HepG2 (cell line): ENCODE data around the gene MAP3K4. TPM values are rescaled to one million over a fixed set of nuclear protein-coding genes. Genes with fewer than 3 reads are reported as not detected.

Source experiments
- ATAC-seq: fragments of 200-7000 bp; cut with Tn5 transposase; 3 replicates; pipeline ENCODE4 v1.9.1; 2020; ENCODE audit warnings: mild to moderate bottlenecking, moderate library complexity
- BruUV-seq: library from RNA; stranded (reverse); fragments of 400-500 nt; replicated peaks from 2 replicates; lab custom pipeline; 2021; lab: Mats Ljungman, UMichigan
- CTCF ChIA-PET: fragments of 300-600 bp; formaldehyde crosslinking; extraction: SDS; loops from one replicate; lab custom pipeline; 2021; ENCODE audit warnings: low total read pairs, inconsistent platforms, low intra/inter-chr PET ratio; lab: Yijun Ruan, JAX
- POLR2A ChIA-PET: fragments of 350-600 bp; sonication (Branson Sonifier 250); formaldehyde crosslinking; loops from one replicate; lab custom pipeline; 2020; ENCODE audit warnings: antibody characterized with exemption, inconsistent platforms; lab: Yijun Ruan, JAX
- DNase-seq: peaks from one replicate; pipeline ENCODE4 v3.0.0-alpha.2; 2015; ENCODE audit warnings: low spot score
- FAIRE-seq: peaks from 3 replicates; lab custom pipeline; 2011; peaks lifted over from hg19 to GRCh38; lab: Jason Lieb, UNC
- H2AFZ ChIP-seq: one replicate; pipeline ENCODE4 v1.6.1; 2011; ENCODE audit warnings: low read length, inconsistent platforms
- H3K27ac ChIP-seq: fragments of 300-600 bp; 3 replicates; pipeline ENCODE4 v1.8.0; 2011; ENCODE audit warnings: mixed run types, mild to moderate bottlenecking, mixed read lengths, low read length, inconsistent platforms; ENCODE audit not compliant: insufficient read depth; ENCODE audit errors: extremely low read length
- H3K27me3 ChIP-seq, 2 experiments: fragments of 200-600 bp in 1 of 2; 2 replicates in 1 of 2; 3 replicates in 1 of 2; pipeline versions ENCODE4 v1.6.0 to v1.8.0; 2011; ENCODE audit warnings: low read length in 2 of 2, mild to moderate bottlenecking in 2 of 2, moderate library complexity in 2 of 2, inconsistent platforms in 1 of 2; ENCODE audit not compliant: insufficient read depth in 2 of 2, control insufficient read depth in 1 of 2
- H3K36me3 ChIP-seq, 2 experiments: fragments of 200-600 bp in 1 of 2; replicated peaks in 1 of 2; 2 replicates in 1 of 2; 3 replicates in 1 of 2; pipeline versions ENCODE4 v1.5.1 to v1.8.0; 2011; ENCODE audit warnings: low read length in 2 of 2, inconsistent platforms in 1 of 2; ENCODE audit not compliant: insufficient read depth in 2 of 2, control insufficient read depth in 1 of 2
- H3K4me1 ChIP-seq: 2 replicates; pipeline ENCODE4 v1.5.1; 2012; ENCODE audit warnings: low read length, inconsistent platforms; ENCODE audit not compliant: insufficient read depth
- H3K4me2 ChIP-seq: 2 replicates; pipeline ENCODE4 v1.6.0; 2011; ENCODE audit warnings: low read depth, low read length, inconsistent platforms
- H3K4me3 ChIP-seq, 3 experiments: fragments of 200-600 bp in 1 of 3; sonication (generic), shearing (Covaris generic) in 1 of 3; replicated peaks in 1 of 3; 2 replicates each; pipeline ENCODE4 v1.5.1; 2011 to 2016; ENCODE audit warnings: low read length in 3 of 3, inconsistent platforms in 2 of 3, low read depth in 2 of 3, mild to moderate bottlenecking in 2 of 3, control low read depth in 1 of 3, mixed read lengths in 1 of 3; ENCODE audit not compliant: insufficient read depth in 1 of 3
- H3K79me2 ChIP-seq: one replicate; pipeline ENCODE4 v1.6.1; 2011; ENCODE audit warnings: low read length, inconsistent platforms; ENCODE audit not compliant: insufficient read depth
- H3K9ac ChIP-seq: 2 replicates; pipeline ENCODE4 v1.6.0; 2011; ENCODE audit warnings: mild to moderate bottlenecking, low read depth, low read length, inconsistent platforms; ENCODE audit not compliant: insufficient read depth
- H3K9me3 ChIP-seq: 2 replicates; pipeline ENCODE4 v1.5.1; 2012; ENCODE audit warnings: mild to moderate bottlenecking, low read length
- H4K20me1 ChIP-seq: 2 replicates; pipeline ENCODE4 v1.6.0; 2011; ENCODE audit warnings: inconsistent platforms, mild to moderate bottlenecking, low read length, moderate library complexity; ENCODE audit not compliant: insufficient read depth
- CBX5 ChIP-seq: sonication (generic); formaldehyde crosslinking; IDR thresholded peaks from 2 replicates; pipeline ENCODE4 v1.4.0; 2020; ENCODE audit warnings: missing genetic modification reagents, borderline replicate concordance
- ELF3 ChIP-seq: IDR thresholded peaks from 2 replicates; pipeline ENCODE4 v1.6.1; 2016; ENCODE audit warnings: missing genetic modification reagents, missing compliant biosample characterization
- ETV5 ChIP-seq: IDR thresholded peaks from 2 replicates; pipeline ENCODE4 v1.6.1; 2018; ENCODE audit warnings: missing biosample characterization, missing genetic modification reagents, inconsistent platforms, borderline replicate concordance
- FOSL1 ChIP-seq: sonication (generic); formaldehyde crosslinking; IDR thresholded peaks from 2 replicates; pipeline ENCODE4 v1.9.0; 2021; ENCODE audit warnings: missing genetic modification reagents, borderline replicate concordance
- NRL ChIP-seq: sonication (generic); formaldehyde crosslinking; IDR thresholded peaks from 2 replicates; pipeline ENCODE4 v1.5.0; 2020; ENCODE audit warnings: missing genetic modification reagents, mild to moderate bottlenecking, moderate library complexity, borderline replicate concordance
- PTBP1 ChIP-seq: fragments of 200-400 bp; formaldehyde crosslinking; IDR thresholded peaks from 2 replicates; pipeline ENCODE4 v1.6.1; 2018; ENCODE audit warnings: low read length, low read depth; ENCODE audit not compliant: poor library complexity, severe bottlenecking
- SP2 ChIP-seq: sonication (generic); formaldehyde crosslinking; IDR thresholded peaks from 2 replicates; pipeline ENCODE4 v1.5.1; 2020; ENCODE audit warnings: mild to moderate bottlenecking, missing genetic modification reagents
- ZFP37 ChIP-seq: sonication (generic); formaldehyde crosslinking; IDR thresholded peaks from 2 replicates; pipeline ENCODE4 v1.4.0; 2020; ENCODE audit warnings: missing genetic modification reagents, borderline replicate concordance
- ZNF329 ChIP-seq: sonication (generic); formaldehyde crosslinking; IDR thresholded peaks from 2 replicates; pipeline ENCODE4 v1.9.0; 2021; ENCODE audit warnings: low read depth, mild to moderate bottlenecking, missing genetic modification reagents
- ZZZ3 ChIP-seq: sonication (generic); formaldehyde crosslinking; IDR thresholded peaks from 2 replicates; pipeline ENCODE4 v1.4.0; 2020; ENCODE audit warnings: missing genetic modification reagents, mild to moderate bottlenecking, borderline replicate concordance
- WGBS: methylation state at CpG from one replicate; pipeline ENCODE4 v1.1.6; 2017; ENCODE audit warnings: low lambda C conversion rate; 5-methylcytosine and 5-hydroxymethylcytosine counted together
- in situ Hi-C: cut with HindIII; loops from 2 replicates; pipeline ENCODE4 v1.10.0; 2017; ENCODE audit warnings: low pct_unique_long_range_greater_than_20kb; ENCODE audit not compliant: extremely low pct_ligation_motif_present
- intact Hi-C: fragments of 100-400 bp; cut with micrococcal nuclease; formaldehyde crosslinking; loops from one replicate; pipeline ENCODE4 v1.10.0; 2022; ENCODE audit not compliant: unreplicated experiment
- polyA plus RNA-seq, 8 experiments: library from polyadenylated mRNA; depleted of rRNA in 3 of 8; stranded (reverse) in 7 of 8; unstranded in 1 of 8; fragments of >200 nt; fragmentation: Illumina TruSeq in 4 of 8; extraction: Trizol in 4 of 8; gene quantifications; 2 replicates each; pipeline versions ENCODE4 v1.2.1 to v1.2.3, GENCODE V29; 2011 to 2016; ENCODE audit warnings: low read depth in 4 of 8, missing spikeins in 1 of 8, mixed read lengths in 1 of 8; ENCODE audit not compliant: insufficient read depth in 1 of 8
- total RNA-seq, 5 experiments: library from RNA; depleted of rRNA; stranded (reverse); fragments of >200 nt; fragmentation: Illumina TruSeq; extraction: Trizol; gene quantifications; 2 replicates each; pipeline ENCODE4 v1.2.3, GENCODE V29; 2016; ENCODE audit warnings: low read depth in 1 of 5
- TF ChIP-seq, protein P1 (sequence below): sonication (generic); formaldehyde crosslinking; IDR thresholded peaks from 2 replicates; pipeline ENCODE4 v1.5.1; 2020; ENCODE audit warnings: mild to moderate bottlenecking, missing genetic modification reagents, moderate library complexity

MAP3K4 gene
- total and polyA plus RNA-seq, 2 of the 13 experiments (the other 11 are each of a cell fraction or from before 2014, with no cell fraction given), result 12.9 to 33.6 TPM

DNA sequence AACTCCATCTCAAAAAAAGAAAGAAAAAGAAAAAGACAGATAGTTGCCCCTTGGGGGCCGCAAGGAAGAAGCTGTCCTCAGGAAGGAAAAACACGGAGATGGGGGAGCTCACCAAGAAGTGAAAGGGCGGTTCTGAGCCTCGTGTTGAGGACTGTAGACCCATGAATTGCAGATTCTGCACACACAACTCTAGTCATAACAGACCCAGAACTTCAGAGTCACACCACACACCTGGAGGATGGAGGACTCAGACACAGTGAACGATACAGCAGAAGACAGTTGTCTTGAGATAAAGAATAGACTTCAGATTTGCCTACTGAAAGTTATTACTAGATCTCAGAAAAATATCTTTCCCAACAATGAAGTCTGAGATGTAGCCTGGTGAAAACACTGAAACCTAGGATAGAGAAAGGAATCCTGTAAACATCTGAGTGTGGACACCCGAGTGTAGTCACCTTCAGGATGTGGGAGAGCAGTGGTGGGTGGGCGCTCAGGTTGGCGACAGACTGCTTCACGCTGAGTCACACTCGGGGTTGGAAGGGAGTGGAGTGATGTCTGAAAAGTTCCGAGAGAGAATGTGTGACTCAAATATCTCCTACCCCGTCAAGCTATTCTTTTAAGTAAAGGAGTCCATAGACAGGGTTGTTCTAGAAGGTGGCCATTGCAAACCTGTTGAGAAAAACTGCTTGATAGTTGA, 88.1 kb downstream of the MAP3K4 start:
- TF ChIP-seq FOSL1 (CRISPR knock-in tag), result no peak
- TF ChIP-seq PTBP1, result no peak
- TF ChIP-seq, protein P1, sequence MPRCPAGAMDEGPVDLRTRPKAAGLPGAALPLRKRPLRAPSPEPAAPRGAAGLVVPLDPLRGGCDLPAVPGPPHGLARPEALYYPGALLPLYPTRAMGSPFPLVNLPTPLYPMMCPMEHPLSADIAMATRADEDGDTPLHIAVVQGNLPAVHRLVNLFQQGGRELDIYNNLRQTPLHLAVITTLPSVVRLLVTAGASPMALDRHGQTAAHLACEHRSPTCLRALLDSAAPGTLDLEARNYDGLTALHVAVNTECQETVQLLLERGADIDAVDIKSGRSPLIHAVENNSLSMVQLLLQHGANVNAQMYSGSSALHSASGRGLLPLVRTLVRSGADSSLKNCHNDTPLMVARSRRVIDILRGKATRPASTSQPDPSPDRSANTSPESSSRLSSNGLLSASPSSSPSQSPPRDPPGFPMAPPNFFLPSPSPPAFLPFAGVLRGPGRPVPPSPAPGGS (CRISPR knock-in tag), result no peak
- TF ChIP-seq ETV5 (CRISPR knock-in tag), result no peak
- TF ChIP-seq ZZZ3 (CRISPR knock-in tag), result no peak
- no peak for TF ChIP-seq ZFP37 (CRISPR knock-in tag)
- TF ChIP-seq SP2, result no peak
- TF ChIP-seq ZNF329 (CRISPR knock-in tag), result no peak
- no peak for TF ChIP-seq CBX5
- no peak for TF ChIP-seq ELF3 (CRISPR knock-in tag)
- TF ChIP-seq NRL, result no peak
- DNase-seq (no peak), FAIRE-seq (no peak), ATAC-seq (no peak)
- ChIA-PET POLR2A (no interaction called here), CTCF (no interaction called here)
- H3K4me3 ChIP-seq, result no peak overlapping the region
- no peak overlapping the region for H3K9ac ChIP-seq
- H3K9me3 ChIP-seq, result no peaks in the 10 kb centered on the region
- H3K4me2 ChIP-seq, result no peak overlapping the region
- 97% methylated on average over 12 of the region's 12 CpGs for WGBS
- H3K27me3 ChIP-seq, result no peaks in the 10 kb centered on the region
- BruUV-seq, result no TSS peak
- in situ Hi-C loops, result no loop called here
- H2AFZ ChIP-seq, result no peak overlapping the region
- H4K20me1 ChIP-seq, result no peaks in the 10 kb centered on the region
- peaks cover 14 to 79% of the 10 kb centered on the region in 2 experiments for H3K36me3 ChIP-seq
- intact Hi-C loops, result no loop called here
- no peaks in the 10 kb centered on the region for H3K79me2 ChIP-seq
- H3K4me1 ChIP-seq, result no peaks in the 10 kb centered on the region
- no peak overlapping the region for H3K27ac ChIP-seq
